ENCODE data around the gene ABCF3. TPM values are rescaled to one million over a fixed set of nuclear protein-coding genes. Genes with fewer than 3 reads are reported as not detected.

Gene ABCF3
- total and polyA plus RNA-seq, 4 donors = 28.1 to 59.2 (median 33.7) TPM

- DNase-seq (ENCODE audit: low spot score) = no peak
- peaks cover 9 to 19% (median 15%) of the 10 kb centered on the region in 4 donors for H3K4me1 ChIP-seq (ENCODE audit: control insufficient read depth in 4 of 4, insufficient read depth in 4 of 4, low read length in 3 of 4)
- H3K36me3 ChIP-seq (ENCODE audit: control insufficient read depth in 4 of 4, insufficient read depth in 3 of 4, low read depth in 1 of 4, low read length in 3 of 4) = peaks cover 5 to 30% (median 20%) of the 10 kb centered on the region in 4 donors
- no peaks in the 10 kb centered on the region for H3K9me3 ChIP-seq (ENCODE audit: control insufficient read depth in 4 of 4, low read length in 3 of 4)
- TF ChIP-seq ATF3 (IDR thresholded peaks at IDR 0.05) (no peak), REST (IDR thresholded peaks at IDR 0.05) (peak; percentile 98), TAF1 (conservative IDR thresholded peaks at IDR 0.05) (no peak), GABPA (IDR thresholded peaks at IDR 0.05 in 1 of 2, conservative IDR thresholded peaks at IDR 0.05 in 1 of 2) (no peak), HNF4G (IDR thresholded peaks at IDR 0.05) (no peak)
- H3K4me3 ChIP-seq (ENCODE audit: low read depth in 1 of 3, low read length in 3 of 3) = no peak overlapping the region
- 78% methylated on average over 4 of the region's 4 CpGs for WGBS
- H3K27me3 ChIP-seq (ENCODE audit: control insufficient read depth in 4 of 4, insufficient read depth in 4 of 4, low read length in 3 of 4) = no peaks in the 10 kb centered on the region
- H3K27ac ChIP-seq (ENCODE audit: low read depth in 1 of 2, low read length in 2 of 2) = no peak overlapping the region
- no peak overlapping the region for H3K9ac ChIP-seq (ENCODE audit: low read depth in 1 of 2, low read length in 2 of 2)
Observed at GRCh38 chr3:184240384-184241140, 54.6 kb downstream of the ABCF3 start.

- no peak for DNase-seq (ENCODE audit: low spot score)
- peaks cover 5 to 32% (median 20%) of the 10 kb centered on the region in 4 donors for H3K36me3 ChIP-seq (ENCODE audit: control insufficient read depth in 4 of 4, insufficient read depth in 3 of 4, low read depth in 1 of 4, low read length in 3 of 4)
- no peak overlapping the region for H3K9ac ChIP-seq (ENCODE audit: low read depth in 1 of 2, low read length in 2 of 2)
- H3K4me1 ChIP-seq (ENCODE audit: control insufficient read depth in 4 of 4, insufficient read depth in 4 of 4, low read length in 3 of 4) = peaks cover 9 to 19% (median 15%) of the 10 kb centered on the region in 4 donors
- no peaks in the 10 kb centered on the region for H3K9me3 ChIP-seq (ENCODE audit: control insufficient read depth in 4 of 4, low read length in 3 of 4)
- WGBS = 39% methylated on average over 17 of the region's 17 CpGs
- TF ChIP-seq REST (IDR thresholded peaks at IDR 0.05) = no peak
- no peak for TF ChIP-seq RXRA (IDR thresholded peaks at IDR 0.05)
- H3K27ac ChIP-seq (ENCODE audit: low read depth in 1 of 2, low read length in 2 of 2) = no peak overlapping the region
- H3K4me3 ChIP-seq (ENCODE audit: low read depth in 1 of 3, low read length in 3 of 3) = no peak overlapping the region
- H3K27me3 ChIP-seq (ENCODE audit: control insufficient read depth in 4 of 4, insufficient read depth in 4 of 4, low read length in 3 of 4) = no peaks in the 10 kb centered on the region
Observed at GRCh38 chr3:184241141-184241446, 55.1 kb downstream of the ABCF3 start.
